Stimulated activated CD8-positive, alpha-beta memory T cell treated with anti-CD3 and anti-CD28 coated beads, Interleukin-12 subunit alpha, Interleukin-12 subunit beta, amount 100 ng/mL, for 4 hours (primary cell): ENCODE results near the gene VEPH1.

Source experiments
- DNase-seq: peaks from one replicate; pipeline ENCODE4 v3.0.0-alpha.2; 2020; ENCODE audit warnings: low read depth

The VEPH1 gene

DNA sequence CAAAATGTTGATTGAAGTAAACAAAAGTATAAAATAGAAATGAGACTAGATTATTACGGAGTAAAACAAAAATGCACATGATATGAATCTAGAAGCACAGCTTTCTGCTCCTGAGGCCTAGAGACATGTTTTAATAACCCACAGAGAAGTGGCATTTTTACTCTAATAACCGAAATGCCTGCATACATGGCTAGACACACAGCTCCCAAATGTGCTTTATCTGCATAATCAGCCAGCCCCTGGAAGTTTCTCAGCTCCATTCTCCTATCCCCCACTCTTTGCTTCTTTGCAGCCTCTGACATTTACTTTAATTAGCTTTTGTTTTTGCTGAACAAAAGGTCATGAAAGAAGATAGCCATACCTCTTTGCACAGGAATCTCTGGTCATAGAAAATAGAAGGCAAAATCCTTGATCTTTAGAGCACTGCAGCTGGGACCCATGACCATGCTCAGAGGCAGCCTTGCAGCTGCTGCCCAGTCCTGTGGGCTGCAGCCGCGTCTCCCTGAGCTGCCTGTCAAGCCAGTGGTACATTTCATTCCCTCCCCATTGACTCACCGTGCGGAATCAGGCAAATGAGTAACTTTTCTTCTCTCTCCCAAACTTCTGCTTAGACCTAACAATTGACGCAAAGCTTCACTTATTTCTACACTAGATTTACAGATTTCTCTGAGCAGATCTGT, at the start of gene VEPH1:
VEPH1 (minus strand) TSS at position 501 of the 680 bp plus-strand sequence. CDS start 8,067 bp downstream, outside the sequence.
- no peak for DNase-seq

- no peak for DNase-seq
These were observed 48.7 kb upstream of the VEPH1 start for GRCh38 chr3:157551961-157552360.

DNA sequence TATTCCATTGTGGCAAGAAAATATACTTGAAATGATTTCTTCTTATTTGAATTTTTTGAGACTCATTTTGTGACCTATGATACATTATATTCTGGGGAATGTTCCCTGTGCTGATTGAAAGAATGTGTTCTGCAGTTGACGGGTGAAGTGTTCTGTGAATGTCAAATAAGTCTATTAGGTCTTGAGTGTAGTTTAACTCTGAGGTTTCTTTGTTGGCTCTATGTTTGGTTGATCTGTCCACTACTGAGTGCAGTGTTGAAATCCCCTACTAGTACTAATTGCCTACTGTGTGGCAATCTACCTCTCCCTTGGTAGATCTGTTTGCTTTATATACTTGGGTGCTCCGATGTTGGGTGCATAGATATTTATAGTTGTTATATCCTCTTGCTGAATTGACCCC, 46.3 kb upstream of the VEPH1 start:
- no peak for DNase-seq

- DNase-seq: no peak
These were observed 41.4 kb upstream of the VEPH1 start for GRCh38 chr3:157544501-157545130.

DNA sequence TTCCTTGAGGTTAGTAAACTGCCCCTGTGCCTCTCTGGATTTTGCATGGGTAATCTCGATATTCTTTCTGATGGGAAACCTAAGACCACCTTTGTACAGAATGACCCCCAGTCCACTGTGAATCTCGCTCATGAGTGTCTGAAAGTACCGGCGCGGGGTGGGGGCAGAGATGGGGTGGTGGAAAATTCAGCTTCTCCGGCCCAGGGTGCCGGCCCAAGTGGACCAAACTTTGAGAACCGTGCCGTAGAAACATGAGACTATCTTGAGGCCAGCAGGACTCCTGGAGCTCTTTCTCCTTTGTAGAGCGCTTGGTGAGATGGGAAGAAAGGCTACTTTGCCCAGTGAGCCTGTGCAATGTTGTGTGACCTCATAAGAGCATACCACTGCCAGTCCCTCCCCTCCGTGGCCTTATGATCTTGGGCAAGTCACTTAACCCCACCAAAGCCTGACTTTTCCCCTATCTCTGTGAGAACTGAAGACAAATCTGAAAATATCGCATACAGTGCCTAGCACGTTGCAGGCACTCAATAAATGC, 40.4 kb upstream of the VEPH1 start:
- DNase-seq: no peak

DNA sequence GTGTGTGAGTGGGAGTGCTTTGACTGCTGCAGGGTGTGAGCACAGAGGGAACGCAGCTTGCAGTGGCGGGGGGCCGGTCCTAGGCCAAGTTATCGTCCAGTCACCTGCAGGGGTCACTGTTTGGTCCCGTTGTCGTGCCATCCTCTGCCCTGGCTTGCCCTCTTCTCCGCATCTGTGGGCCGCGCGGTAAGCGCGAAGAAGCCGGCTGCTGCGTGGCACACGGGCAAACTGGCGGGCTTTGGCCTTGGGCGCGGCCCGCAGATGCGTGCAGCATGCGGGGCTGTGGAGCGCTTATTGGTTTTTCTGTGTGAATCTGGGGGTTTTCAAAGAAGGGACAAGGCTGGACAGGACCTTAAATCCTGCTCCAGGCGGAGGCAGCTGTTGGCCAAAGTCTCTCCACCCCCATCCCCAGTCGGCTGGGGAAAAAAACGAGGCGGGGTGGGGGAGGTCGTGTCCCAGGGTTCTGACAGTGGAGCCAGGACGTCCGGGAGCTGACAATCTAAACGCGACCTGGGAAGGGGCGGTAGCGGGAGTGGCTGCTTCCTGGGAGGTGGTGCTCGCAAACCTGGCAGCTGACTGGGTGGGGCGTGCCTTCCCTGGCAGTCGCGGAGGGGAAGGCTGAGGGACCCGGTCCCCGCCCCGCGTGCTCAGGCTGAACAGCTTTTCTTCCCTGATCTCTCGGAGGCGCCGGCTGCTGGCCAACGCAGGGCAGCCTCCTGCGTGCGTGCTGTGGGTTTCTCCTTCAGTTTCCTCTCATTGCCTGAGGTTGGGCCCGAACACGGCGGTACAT, 39.7 kb upstream of the VEPH1 start:
- no peak for DNase-seq

- no peak for DNase-seq
These were observed 38.5 kb upstream of the VEPH1 start for GRCh38 chr3:157541506-157542236.

GRCh38 chr3:157540656-157541055, 37.4 kb upstream of the VEPH1 start:
- no peak for DNase-seq

DNA sequence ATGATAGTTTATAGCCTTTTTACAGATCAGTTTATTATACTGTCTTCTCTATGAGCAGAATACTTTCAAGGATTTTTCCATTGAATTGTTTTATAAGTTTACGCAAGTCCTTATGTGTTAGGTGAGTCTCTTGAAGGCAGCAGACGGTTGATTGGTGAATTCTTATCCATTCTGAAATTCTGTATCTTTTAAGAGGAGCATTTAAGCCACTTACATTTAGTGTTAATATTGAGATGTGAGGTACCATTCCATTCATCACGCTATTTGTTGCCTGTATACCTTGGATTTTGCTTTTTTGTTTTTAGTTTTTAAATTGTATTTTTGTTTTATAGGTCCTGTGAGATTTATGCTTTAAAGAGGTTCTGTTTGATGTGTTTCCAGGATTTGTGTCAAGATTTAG, 32.5 kb upstream of the VEPH1 start:
- DNase-seq: no peak

GRCh38 chr3:157534725-157535161, 31.5 kb upstream of the VEPH1 start:
- DNase-seq: no peak

GRCh38 chr3:157533298-157534070, 30.3 kb upstream of the VEPH1 start:
- no peak for DNase-seq

DNA sequence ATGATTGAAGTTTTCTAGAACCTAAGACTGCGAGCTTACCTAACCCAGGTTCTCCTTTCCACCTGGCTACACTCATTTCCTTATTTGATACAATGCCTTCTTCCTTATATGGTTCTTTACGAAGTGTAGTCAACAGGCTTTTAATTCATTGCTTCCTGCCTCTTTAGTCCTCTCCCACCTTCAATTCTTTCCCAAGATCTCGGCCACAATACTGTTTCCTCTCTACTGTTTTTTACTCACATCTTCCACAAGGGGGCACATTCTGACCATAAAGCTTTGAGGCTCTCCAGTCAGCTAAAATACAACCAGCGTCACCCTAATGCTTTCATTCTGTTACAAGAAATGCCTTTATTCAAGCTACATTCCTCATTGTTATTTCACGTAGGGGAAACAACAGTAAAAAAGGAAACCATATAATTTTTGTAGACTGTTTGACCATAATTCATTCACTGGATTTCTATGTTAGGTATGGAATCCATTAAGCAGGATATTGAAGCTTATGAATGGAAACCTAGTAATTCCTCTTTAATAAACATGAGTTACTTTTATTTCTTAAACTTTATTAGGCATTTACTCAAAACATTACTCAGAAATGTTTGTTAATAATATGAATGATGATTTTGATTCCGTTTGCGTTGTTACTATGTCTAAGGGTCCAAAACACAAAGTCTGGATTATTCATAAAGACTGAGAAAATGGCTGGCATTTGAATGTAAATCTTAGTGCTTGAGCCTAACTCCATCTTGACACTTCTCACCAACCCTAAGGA, 29.5 kb upstream of the VEPH1 start:
- no peak for DNase-seq

GRCh38 chr3:157531771-157532170, 28.6 kb upstream of the VEPH1 start:
- no peak for DNase-seq

DNA sequence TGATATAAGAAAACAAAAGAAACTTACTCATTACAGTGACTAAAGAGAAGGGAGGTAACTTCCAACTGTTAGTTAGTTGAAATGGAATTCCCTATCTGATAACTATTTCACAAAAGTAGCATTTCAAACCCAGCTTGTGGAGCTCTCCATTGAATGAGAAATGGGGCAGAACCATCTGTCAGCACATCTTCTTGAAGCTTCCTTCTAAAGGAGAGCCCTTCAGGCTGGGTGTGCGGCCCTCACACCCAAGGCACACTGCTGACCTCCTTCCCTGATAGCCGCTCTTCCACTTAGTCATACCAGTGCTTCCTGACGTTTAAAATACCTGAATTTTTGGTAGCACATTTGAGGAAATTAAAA, 28.1 kb upstream of the VEPH1 start:
- DNase-seq: no peak

- DNase-seq: no peak
These were observed 27.6 kb upstream of the VEPH1 start for GRCh38 chr3:157530637-157531300.

DNA sequence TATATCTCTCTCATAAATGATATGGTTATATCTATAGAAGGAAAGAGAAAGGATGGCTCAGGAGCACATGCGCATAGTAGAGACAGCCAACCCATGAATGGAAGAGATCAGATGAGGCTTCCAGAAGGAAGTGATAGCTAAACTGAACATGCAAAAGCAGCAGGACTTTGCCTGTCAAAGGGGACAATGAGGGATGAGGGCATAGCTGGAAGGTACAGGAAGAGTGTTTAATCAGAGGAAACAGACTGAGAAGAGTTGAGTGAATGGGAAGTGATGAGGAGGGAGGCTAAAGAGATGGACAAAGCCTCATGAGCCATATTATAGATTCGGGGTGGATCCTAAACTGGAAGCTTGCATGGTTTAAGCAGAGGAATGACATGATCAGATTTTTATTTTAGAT, 26.5 kb upstream of the VEPH1 start:
- DNase-seq: no peak

DNA sequence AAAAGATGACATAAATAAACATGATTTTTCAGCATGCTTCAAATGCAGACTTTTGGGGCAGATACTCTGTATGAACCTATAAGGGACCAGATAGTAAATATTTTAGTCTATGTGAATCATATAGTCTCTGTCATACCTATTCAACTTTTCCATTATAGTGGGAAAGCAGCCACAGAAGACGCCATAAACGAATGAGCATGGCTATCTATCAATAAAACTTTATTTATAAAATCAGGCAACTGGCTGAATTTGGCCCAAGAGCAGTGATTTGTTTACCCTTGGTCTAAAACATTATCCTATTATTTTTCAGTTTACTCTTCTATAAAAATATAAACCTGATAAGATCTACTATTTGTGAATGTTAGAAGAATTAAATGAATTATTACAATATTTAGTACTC, 25.9 kb upstream of the VEPH1 start:
- no peak for DNase-seq

DNA sequence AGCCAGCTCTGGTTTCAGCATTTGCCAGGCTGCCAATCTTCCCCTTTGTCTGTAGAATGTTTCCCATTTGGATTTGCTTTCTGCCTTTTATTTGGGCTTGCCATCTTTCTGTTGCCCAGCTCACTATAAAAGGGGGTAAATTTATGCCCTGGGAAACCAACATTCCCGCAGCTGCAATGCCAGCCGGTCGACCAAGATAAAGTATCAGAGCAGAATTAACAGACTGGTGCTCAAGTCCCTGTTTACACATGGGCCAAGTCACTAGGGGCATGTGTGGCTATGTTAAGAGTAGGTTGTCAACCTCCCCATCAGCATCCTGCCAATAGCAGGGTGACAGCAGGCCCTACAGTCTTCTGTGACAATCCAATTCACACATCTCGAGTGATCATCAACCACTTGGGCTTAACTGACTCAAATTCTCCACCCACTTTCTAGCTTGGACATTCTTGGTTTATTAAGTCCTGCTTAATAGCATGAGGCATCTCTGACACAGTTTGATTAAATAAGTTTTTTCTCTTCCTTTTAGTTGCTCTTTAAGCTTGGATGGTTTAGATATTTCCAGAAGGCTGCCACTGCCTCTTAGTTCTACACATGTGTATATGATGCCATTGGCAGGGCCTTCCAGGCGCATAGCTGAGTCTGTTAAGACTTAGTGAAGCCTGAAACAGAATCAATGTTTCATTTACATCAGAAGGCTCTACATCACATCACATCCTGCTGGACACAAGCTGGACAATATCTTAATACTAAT, 24.1 kb upstream of the VEPH1 start:
- DNase-seq: no peak

- no peak for DNase-seq
These were observed 22.8 kb upstream of the VEPH1 start for GRCh38 chr3:157526036-157526435.
